Smooth muscle cell (in vitro differentiated cells): ENCODE measurements around the gene RUBCN. TPM values are rescaled to one million over a fixed set of nuclear protein-coding genes. Genes with fewer than 3 reads are reported as not detected.

Experiments
- DNase-seq: peaks from one replicate; lab custom pipeline; 2025; ENCODE audit not compliant: unreplicated experiment; lab: John Stamatoyannopoulos, UW
- H2AFZ ChIP-seq: fragments of 200-600 bp; sonication (generic); 2 replicates; pipeline ENCODE4 v1.6.0; 2016; ENCODE audit warnings: antibody characterized with exemption, low read depth, mild to moderate bottlenecking
- H3F3A ChIP-seq: fragments of 200-600 bp; sonication (generic); 2 replicates; pipeline ENCODE4 v1.6.0; 2017; ENCODE audit warnings: antibody characterized with exemption, low read depth
- H3K27ac ChIP-seq: fragments of 200-600 bp; sonication (generic); 2 replicates; pipeline ENCODE4 v1.5.1; 2016; ENCODE audit warnings: low read depth, mild to moderate bottlenecking
- H3K27me3 ChIP-seq: fragments of 200-600 bp; sonication (generic); 2 replicates; pipeline ENCODE4 v1.6.1; 2016; ENCODE audit warnings: low read depth, mild to moderate bottlenecking
- H3K36me3 ChIP-seq: fragments of 200-600 bp; sonication (generic); 2 replicates; pipeline ENCODE4 v1.5.1; 2016; ENCODE audit warnings: low read depth
- H3K4me1 ChIP-seq: fragments of 200-600 bp; sonication (generic); 2 replicates; pipeline ENCODE4 v1.5.1; 2016; ENCODE audit warnings: low read depth
- H3K4me2 ChIP-seq: fragments of 200-600 bp; sonication (generic); 2 replicates; pipeline ENCODE4 v1.6.0; 2016; ENCODE audit warnings: mild to moderate bottlenecking
- H3K4me3 ChIP-seq: fragments of 200-600 bp; sonication (generic); 2 replicates; pipeline ENCODE4 v1.5.1; 2016; ENCODE audit warnings: mild to moderate bottlenecking
- H3K79me2 ChIP-seq: fragments of 200-600 bp; sonication (generic); 2 replicates; pipeline ENCODE4 v1.6.0; 2016; ENCODE audit warnings: low read depth, mild to moderate bottlenecking
- H3K9ac ChIP-seq: fragments of 200-600 bp; sonication (generic); 2 replicates; pipeline ENCODE4 v1.6.0; 2016; ENCODE audit warnings: low read depth
- H3K9me3 ChIP-seq: fragments of 200-600 bp; sonication (generic); replicated peaks from 2 replicates; pipeline ENCODE4 v1.5.1; 2016; ENCODE audit warnings: low read depth
- H4K20me1 ChIP-seq: fragments of 200-600 bp; sonication (generic); 2 replicates; pipeline ENCODE4 v1.6.0; 2016; ENCODE audit warnings: low read depth
- CTCF ChIP-seq: fragments of 200-600 bp; sonication (generic); IDR thresholded peaks from 2 replicates; pipeline ENCODE4 v1.5.1; 2017; ENCODE audit warnings: borderline replicate concordance, mild to moderate bottlenecking, antibody characterized with exemption; ENCODE audit not compliant: insufficient read depth, poor library complexity, severe bottlenecking
- WGBS: methylation state at CpG from one replicate; pipeline ENCODE4 v1.1.7; 2016; ENCODE audit warnings: low lambda C conversion rate; 5-methylcytosine and 5-hydroxymethylcytosine counted together
- polyA plus RNA-seq: library from polyadenylated mRNA; unstranded; fragments of >200 nt; fragmentation: Nextera tagmentation; extraction: Ambion mirVana; gene quantifications from 2 replicates; pipeline ENCODE4 v1.2.1, GENCODE V29; 2016
- total RNA-seq: library from RNA; depleted of rRNA; stranded (reverse); fragments of >200 nt; gene quantifications from 2 replicates; pipeline ENCODE4 v1.2.3, GENCODE V29; 2014

The RUBCN gene
- total and polyA plus RNA-seq, 2 experiments from 2014 or later = 7.5 to 8.3 TPM

GRCh38 chr3:197753263-197753662 lies 16.6 kb upstream of the RUBCN start:
- Histone ChIP-seq H3K9me3 (no peaks in the 10 kb centered on the region), H2AFZ (no peak overlapping the region), H3K36me3 (peaks cover 7% of the 10 kb centered on the region), H3K4me2 (no peak overlapping the region), H3K79me2 (peaks cover 72% of the 10 kb centered on the region), H3K9ac (no peak overlapping the region), H3K27me3 (no peaks in the 10 kb centered on the region), H3K4me1 (no peaks in the 10 kb centered on the region), H4K20me1 (peaks cover 69% of the 10 kb centered on the region), H3K4me3 (no peak overlapping the region), H3F3A (peaks cover 22% of the 10 kb centered on the region), H3K27ac (no peak overlapping the region)
- DNase-seq = no peak
- TF ChIP-seq CTCF = no peak
- 99% methylated on average over 3 of the region's 3 CpGs for WGBS

GRCh38 chr3:197752107-197752506 lies 15.4 kb upstream of the RUBCN start:
- Histone ChIP-seq H3K27ac (peak overlapping the region; percentile 84), H3K4me3 (peak overlapping the region; percentile 88)

GRCh38 chr3:197750858-197751737 lies 14.4 kb upstream of the RUBCN start:
- H3K79me2 ChIP-seq = peaks cover 50% of the 10 kb centered on the region
- H3K4me1 ChIP-seq = no peaks in the 10 kb centered on the region
- H4K20me1 ChIP-seq = peaks cover 54% of the 10 kb centered on the region
- H2AFZ ChIP-seq = peak overlapping the region; percentile 98
- peak overlapping the region; percentile 90 for H3K4me2 ChIP-seq
- peaks cover 23% of the 10 kb centered on the region for H3F3A ChIP-seq
- peak overlapping the region; percentile 84 for H3K27ac ChIP-seq
- WGBS = 23% methylated on average over 36 of the region's 36 CpGs
- H3K27me3 ChIP-seq = no peaks in the 10 kb centered on the region
- H3K9ac ChIP-seq = peak overlapping the region; percentile 85
- TF ChIP-seq CTCF = no peak
- no peak for DNase-seq
- H3K4me3 ChIP-seq = peak overlapping the region; percentile 88
- H3K36me3 ChIP-seq = no peaks in the 10 kb centered on the region
- H3K9me3 ChIP-seq = no peaks in the 10 kb centered on the region

More at GRCh38 chr3:197752107-197752506, 15.4 kb upstream of the RUBCN start:
- H3F3A ChIP-seq = peaks cover 23% of the 10 kb centered on the region
- H3K9me3 ChIP-seq = no peaks in the 10 kb centered on the region
- DNase-seq = no peak
- H3K36me3 ChIP-seq = no peaks in the 10 kb centered on the region
- H3K4me1 ChIP-seq = no peaks in the 10 kb centered on the region
- peak overlapping the region; percentile 90 for H3K4me2 ChIP-seq
- H2AFZ ChIP-seq = no peak overlapping the region
- WGBS = 80% methylated on average over 5 of the region's 5 CpGs
- H3K9ac ChIP-seq = no peak overlapping the region
- peaks cover 60% of the 10 kb centered on the region for H4K20me1 ChIP-seq
- no peaks in the 10 kb centered on the region for H3K27me3 ChIP-seq
- no peak for TF ChIP-seq CTCF
- H3K79me2 ChIP-seq = peaks cover 61% of the 10 kb centered on the region
